GM12878 (cell line): ENCODE measurements around the gene CPSF4L. TPM values are rescaled to one million over a fixed set of nuclear protein-coding genes. Genes with fewer than 3 reads are reported as not detected.

Source experiments
- CEBPZ ChIP-seq: fragments of 150-350 bp; IDR thresholded peaks from 2 replicates; pipeline ENCODE4 v1.6.1; 2016; ENCODE audit warnings: low read depth, low read length
- CUX1 ChIP-seq: IDR thresholded peaks from 2 replicates; pipeline ENCODE4 v1.6.1; 2012; ENCODE audit warnings: improper control_type of control experiment, low read depth, low read length; ENCODE audit not compliant: insufficient replicate concordance
- IRF3 ChIP-seq: fragments of 450-650 bp; IDR thresholded peaks from 2 replicates; pipeline ENCODE4 v1.6.1; 2014; ENCODE audit warnings: mild to moderate bottlenecking
- MEF2B ChIP-seq: fragments of 450-650 bp; IDR thresholded peaks from 2 replicates; pipeline ENCODE4 v1.6.1; 2018; ENCODE audit warnings: mild to moderate bottlenecking, moderate library complexity; ENCODE audit not compliant: partially characterized antibody, poor library complexity, severe bottlenecking
- MLLT1 ChIP-seq: fragments of 450-650 bp; IDR thresholded peaks from 2 replicates; pipeline ENCODE4 v1.6.1; 2016; ENCODE audit warnings: mild to moderate bottlenecking
- NFYB ChIP-seq: IDR thresholded peaks from 2 replicates; pipeline ENCODE4 v1.6.1; 2011; ENCODE audit warnings: low read depth, mild to moderate bottlenecking, low read length, improper control_type of control experiment, moderate library complexity; ENCODE audit not compliant: insufficient read depth
- SREBF1 ChIP-seq: IDR thresholded peaks from 2 replicates; pipeline ENCODE4 v1.6.1; 2012; ENCODE audit warnings: mild to moderate bottlenecking, low read length
- SREBF2 ChIP-seq: IDR thresholded peaks from 2 replicates; pipeline ENCODE4 v1.6.1; 2012; ENCODE audit warnings: mild to moderate bottlenecking, low read length
- TARDBP ChIP-seq: IDR thresholded peaks from 2 replicates; pipeline ENCODE4 v1.6.1; 2016; ENCODE audit warnings: borderline replicate concordance
- TCF7 ChIP-seq: IDR thresholded peaks from 2 replicates; pipeline ENCODE4 v1.6.1; 2014; ENCODE audit warnings: antibody characterized with exemption, borderline replicate concordance
- ZBED1 ChIP-seq: IDR thresholded peaks from 2 replicates; pipeline ENCODE4 v1.6.1; 2016; ENCODE audit warnings: borderline replicate concordance
- ZBTB11 ChIP-seq: fragments of 450-650 bp; formaldehyde crosslinking; IDR thresholded peaks from 2 replicates; pipeline ENCODE4 v1.5.0; 2022; ENCODE audit warnings: mild to moderate bottlenecking, missing genetic modification characterization
- ZBTB33 ChIP-seq: fragments of 450-650 bp; IDR thresholded peaks from 2 replicates; pipeline ENCODE4 v1.6.1; 2017; ENCODE audit warnings: mild to moderate bottlenecking
- polyA plus RNA-seq, 11 experiments: library from polyadenylated mRNA; depleted of rRNA in 4 of 11; unstranded in 6 of 11; stranded (reverse) in 5 of 11; fragments of >200 nt; fragmentation: Nextera tagmentation in 4 of 11; fragmentation: Illumina TruSeq in 1 of 11; extraction: Ambion mirVana in 4 of 11; extraction: Trizol in 1 of 11; gene quantifications; 1 replicate in 1 of 11; 2 replicates in 10 of 11; pipeline versions ENCODE4 v1.2.1 to v1.2.3, GENCODE V29; 2011 to 2016; ENCODE audit warnings: inconsistent platforms in 2 of 11, missing spikeins in 2 of 11, low read depth in 1 of 11
- total RNA-seq, 4 experiments: library from RNA; depleted of rRNA in 3 of 4; stranded (reverse); fragments of >200 nt in 3 of 4; fragmentation: Illumina TruSeq in 1 of 4; extraction: Trizol in 1 of 4; gene quantifications; 2 replicates each; pipeline versions ENCODE4 v1.2.1 to v1.2.3, GENCODE V29; 2013 to 2021

CPSF4L gene
- total and polyA plus RNA-seq, 10 of the 15 experiments (the other 5 are each of a cell fraction or from before 2014, with no cell fraction given), result not detected

GRCh38 chr17:73283841-73284282, 22.2 kb upstream of the CPSF4L start (continued):
- TF ChIP-seq CUX1 (peak; percentile 47), MEF2B (peak; percentile 88), MLLT1 (no peak), TARDBP (no peak), TCF7 (no peak), ZBED1 (no peak), SREBF2 (no peak), IRF3 (no peak), ZBTB33 (no peak), SREBF1 (no peak), CEBPZ (no peak), ZBTB11 (CRISPR knock-in tag) (no peak), NFYB (0 out of 2 replicates have a peak, but pooled peaks have one; percentile 17)
